Fibroblast of villous mesenchyme (primary cell): ENCODE results near the gene VPS13D. TPM values are rescaled to one million over a fixed set of nuclear protein-coding genes. Genes with fewer than 3 reads are reported as not detected.

ENCODE experiments used
- DNase-seq: peaks from one replicate; pipeline ENCODE4 v3.0.0-alpha.2; 2010; ENCODE audit warnings: low read depth
- H3K4me3 ChIP-seq: 2 replicates; pipeline ENCODE4 v1.5.1; 2011; ENCODE audit warnings: low read depth, mild to moderate bottlenecking, low read length
- total RNA-seq: library from RNA; depleted of rRNA; stranded (reverse); fragments of >200 nt; gene quantifications from 2 replicates; pipeline ENCODE4 v1.2.3, GENCODE V29; 2012
- TF ChIP-seq, protein P1 (sequence below): IDR thresholded peaks from 2 replicates; pipeline ENCODE4 v1.5.1; 2012; ENCODE audit warnings: low read depth, mild to moderate bottlenecking, low read length; ENCODE audit not compliant: insufficient read depth

VPS13D gene
- total RNA-seq, 1 donor: 55.3 TPM

- DNase-seq: peak; percentile 43
- H3K4me3 ChIP-seq: no peak overlapping the region
- TF ChIP-seq, protein P1, sequence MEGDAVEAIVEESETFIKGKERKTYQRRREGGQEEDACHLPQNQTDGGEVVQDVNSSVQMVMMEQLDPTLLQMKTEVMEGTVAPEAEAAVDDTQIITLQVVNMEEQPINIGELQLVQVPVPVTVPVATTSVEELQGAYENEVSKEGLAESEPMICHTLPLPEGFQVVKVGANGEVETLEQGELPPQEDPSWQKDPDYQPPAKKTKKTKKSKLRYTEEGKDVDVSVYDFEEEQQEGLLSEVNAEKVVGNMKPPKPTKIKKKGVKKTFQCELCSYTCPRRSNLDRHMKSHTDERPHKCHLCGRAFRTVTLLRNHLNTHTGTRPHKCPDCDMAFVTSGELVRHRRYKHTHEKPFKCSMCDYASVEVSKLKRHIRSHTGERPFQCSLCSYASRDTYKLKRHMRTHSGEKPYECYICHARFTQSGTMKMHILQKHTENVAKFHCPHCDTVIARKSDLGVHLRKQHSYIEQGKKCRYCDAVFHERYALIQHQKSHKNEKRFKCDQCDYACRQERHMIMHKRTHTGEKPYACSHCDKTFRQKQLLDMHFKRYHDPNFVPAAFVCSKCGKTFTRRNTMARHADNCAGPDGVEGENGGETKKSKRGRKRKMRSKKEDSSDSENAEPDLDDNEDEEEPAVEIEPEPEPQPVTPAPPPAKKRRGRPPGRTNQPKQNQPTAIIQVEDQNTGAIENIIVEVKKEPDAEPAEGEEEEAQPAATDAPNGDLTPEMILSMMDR: no peak
Measured at GRCh38 chr1:12333036-12333785, 103.4 kb downstream of the VPS13D start.

DNA sequence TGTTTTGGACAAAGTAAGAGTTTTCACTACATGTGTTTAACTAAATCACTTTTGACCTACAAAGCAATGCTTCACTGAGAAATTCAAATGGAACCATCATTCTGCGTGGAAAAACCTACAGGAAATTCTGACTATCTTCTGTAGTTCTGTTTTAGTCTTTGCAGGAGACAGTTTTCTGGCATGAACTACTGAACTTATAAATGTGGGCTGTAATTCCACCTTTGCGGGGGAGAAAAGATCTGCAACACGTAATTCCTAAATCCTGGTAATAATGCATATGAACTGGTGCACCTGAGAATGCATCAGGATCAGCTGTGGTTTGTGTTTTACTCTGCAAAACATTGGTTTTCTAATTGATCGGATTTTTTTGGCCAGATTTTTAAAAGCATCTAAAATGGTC, 106.0 kb downstream of the VPS13D start:
- H3K4me3 ChIP-seq: no peak overlapping the region
- DNase-seq: no peak
- TF ChIP-seq, protein P1: no peak

DNA sequence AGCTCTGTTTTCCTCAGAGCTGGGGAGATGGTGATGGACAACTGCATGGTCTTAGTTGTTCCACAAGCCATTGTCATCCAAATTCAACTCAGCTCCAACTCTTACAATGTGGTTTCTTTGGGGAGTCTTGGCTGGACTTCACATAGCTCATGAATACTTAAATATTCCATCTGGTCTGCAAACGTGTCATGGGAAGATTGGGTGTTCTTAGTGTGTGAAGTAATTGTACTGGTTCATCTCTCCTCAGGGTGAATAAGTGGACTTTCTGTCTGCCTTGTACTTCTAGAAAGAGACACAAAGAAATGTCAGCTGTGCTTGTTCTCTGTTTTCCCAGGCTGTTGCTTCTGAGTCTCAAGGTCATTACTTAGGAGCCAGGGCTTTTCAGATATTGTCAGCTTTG, 106.6 kb downstream of the VPS13D start:
- no peak overlapping the region for H3K4me3 ChIP-seq
- DNase-seq: peak; percentile 12
- TF ChIP-seq, protein P1: no peak

DNA sequence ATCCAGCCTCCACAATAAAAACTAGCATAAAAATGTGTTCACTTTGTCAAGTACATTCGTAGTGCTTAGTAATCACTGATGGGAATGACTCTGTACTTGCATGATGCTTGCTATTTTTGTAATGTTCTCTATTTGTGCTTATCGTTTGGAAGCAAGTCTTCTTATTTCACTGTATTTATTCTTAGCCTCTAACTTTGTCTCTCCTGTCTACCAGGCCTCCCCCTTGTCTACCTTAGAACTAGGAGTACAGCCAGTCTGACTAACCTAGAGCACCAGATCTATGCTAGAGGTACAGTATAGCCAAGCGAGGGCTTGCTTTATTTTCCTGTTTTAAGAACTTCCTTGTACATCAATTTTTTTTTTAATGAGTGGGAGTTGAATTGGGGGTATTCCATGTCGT, 108.2 kb downstream of the VPS13D start:
- TF ChIP-seq, protein P1: no peak
- no peak for DNase-seq
- H3K4me3 ChIP-seq: no peak overlapping the region

DNA sequence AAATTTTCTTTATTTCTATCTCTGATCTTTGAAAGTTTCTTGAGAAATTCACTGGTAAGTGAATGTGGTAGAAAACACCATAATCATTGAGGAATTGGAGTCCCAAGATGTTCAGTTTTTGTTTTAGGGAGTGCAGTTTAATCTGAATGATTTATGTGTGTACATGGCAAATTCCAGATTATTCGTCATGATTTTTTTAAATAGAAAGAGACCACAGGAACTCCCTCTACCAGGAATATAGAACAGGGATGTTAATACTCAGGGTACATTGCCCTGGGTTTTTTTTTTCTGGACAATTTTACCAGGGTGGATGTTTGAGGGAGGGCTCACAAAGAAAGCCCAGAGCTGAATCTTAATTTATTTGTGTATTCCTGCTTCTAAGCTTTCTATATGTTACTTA, 109.0 kb downstream of the VPS13D start:
- TF ChIP-seq, protein P1: no peak
- DNase-seq: peak; percentile 20
- H3K4me3 ChIP-seq: no peak overlapping the region

DNA sequence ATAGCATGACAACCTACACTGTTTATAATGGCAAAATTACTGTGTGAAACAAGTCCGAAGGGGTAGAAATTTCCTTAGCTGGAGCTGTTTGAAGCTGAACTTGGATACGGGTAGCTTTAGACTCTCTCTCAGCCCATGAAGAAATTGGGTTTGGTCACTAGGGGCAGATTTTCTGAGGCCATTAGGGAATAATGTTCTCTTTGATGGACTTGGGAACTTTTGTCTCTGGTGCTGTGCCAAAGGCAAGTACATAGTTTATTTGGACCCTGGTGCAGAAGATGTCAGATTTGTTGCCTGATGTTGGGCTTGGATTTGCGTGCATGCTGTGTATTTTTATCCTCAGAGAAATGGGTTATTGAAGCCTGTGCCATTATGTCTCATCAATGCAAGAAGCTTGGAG, 109.6 kb downstream of the VPS13D start:
- TF ChIP-seq, protein P1: peak; percentile 34

More for the DNA sequence above, 109.6 kb downstream of the VPS13D start:
- H3K4me3 ChIP-seq: no peak overlapping the region
- DNase-seq: no peak
